C4-2B (cell line): ENCODE measurements around the gene WNT2B.

Experiments used
- ZFX ChIP-seq: fragments of 450-650 bp; IDR thresholded peaks from 2 replicates; pipeline ENCODE4 v1.6.1; 2017
- TF ChIP-seq, protein P1 (sequence below): fragments of 450-650 bp; conservative IDR thresholded peaks from 2 replicates; pipeline ENCODE4 v1.5.1; 2017; ENCODE audit warnings: mild to moderate bottlenecking

DNA sequence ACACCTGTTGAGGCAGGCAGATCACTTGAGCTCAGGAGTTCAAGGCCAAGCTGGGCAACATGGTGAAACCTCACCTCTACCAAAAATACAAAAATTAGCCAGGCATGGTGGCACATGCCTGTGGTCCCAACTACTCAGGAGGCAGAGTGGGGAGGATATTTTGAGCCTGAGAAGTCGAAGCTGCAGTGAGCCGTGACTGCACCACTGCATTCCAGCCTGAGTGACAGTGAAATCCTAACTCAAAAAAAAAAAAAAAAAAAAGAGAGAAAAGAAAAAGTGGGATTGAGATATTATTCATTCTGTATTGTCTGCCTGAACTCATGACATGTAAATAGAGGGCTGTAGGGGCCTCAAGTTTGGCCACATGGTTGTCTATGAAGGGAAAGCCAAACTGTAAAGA is 37.3 kb downstream of the WNT2B start:
- TF ChIP-seq, protein P1, sequence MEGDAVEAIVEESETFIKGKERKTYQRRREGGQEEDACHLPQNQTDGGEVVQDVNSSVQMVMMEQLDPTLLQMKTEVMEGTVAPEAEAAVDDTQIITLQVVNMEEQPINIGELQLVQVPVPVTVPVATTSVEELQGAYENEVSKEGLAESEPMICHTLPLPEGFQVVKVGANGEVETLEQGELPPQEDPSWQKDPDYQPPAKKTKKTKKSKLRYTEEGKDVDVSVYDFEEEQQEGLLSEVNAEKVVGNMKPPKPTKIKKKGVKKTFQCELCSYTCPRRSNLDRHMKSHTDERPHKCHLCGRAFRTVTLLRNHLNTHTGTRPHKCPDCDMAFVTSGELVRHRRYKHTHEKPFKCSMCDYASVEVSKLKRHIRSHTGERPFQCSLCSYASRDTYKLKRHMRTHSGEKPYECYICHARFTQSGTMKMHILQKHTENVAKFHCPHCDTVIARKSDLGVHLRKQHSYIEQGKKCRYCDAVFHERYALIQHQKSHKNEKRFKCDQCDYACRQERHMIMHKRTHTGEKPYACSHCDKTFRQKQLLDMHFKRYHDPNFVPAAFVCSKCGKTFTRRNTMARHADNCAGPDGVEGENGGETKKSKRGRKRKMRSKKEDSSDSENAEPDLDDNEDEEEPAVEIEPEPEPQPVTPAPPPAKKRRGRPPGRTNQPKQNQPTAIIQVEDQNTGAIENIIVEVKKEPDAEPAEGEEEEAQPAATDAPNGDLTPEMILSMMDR: no peak
- no peak for TF ChIP-seq ZFX
